ENCODE data around the gene C12orf43. TPM values are rescaled to one million over a fixed set of nuclear protein-coding genes. Genes with fewer than 3 reads are reported as not detected.

Gene C12orf43
- total RNA-seq, 1 experiment from 2014 or later: 14.8 TPM

DNA sequence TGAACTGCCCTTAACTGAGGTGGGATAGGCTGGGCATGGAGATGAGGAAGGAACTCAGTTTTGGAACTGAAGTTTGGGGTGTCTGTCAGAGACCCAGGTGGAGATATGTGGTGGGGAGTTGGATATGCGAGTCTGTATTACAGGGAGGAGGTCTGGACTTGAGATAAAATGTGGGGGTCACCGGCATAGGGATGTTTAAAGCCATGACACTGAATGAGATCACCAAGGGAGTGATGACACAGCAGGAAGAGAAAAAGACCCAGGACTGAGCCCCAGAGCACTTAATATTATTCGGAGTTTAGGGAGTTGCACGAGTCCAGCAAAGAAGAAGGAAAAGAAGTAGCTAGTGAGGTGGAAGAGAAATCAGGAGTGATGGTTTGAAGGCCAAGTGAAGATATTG, 26.8 kb upstream of the C12orf43 start:
- Histone ChIP-seq H3K79me2 (ENCODE audit: low read depth) (no peaks in the 10 kb centered on the region), H3K9me3 (ENCODE audit: insufficient read depth, low read depth) (peaks cover 3% of the 10 kb centered on the region; the same call in 1 of the 2 replicates), H3F3A (ENCODE audit: insufficient read depth, low read depth) (no peaks in the 10 kb centered on the region), H3K9me2 (ENCODE audit: insufficient read depth) (no peaks in the 10 kb centered on the region), H3K4me2 (no peak overlapping the region), H2AFZ (no peak overlapping the region), H4K20me1 (ENCODE audit: insufficient read depth) (no peaks in the 10 kb centered on the region), H3K27me3 (ENCODE audit: insufficient read depth, low read depth) (no peaks in the 10 kb centered on the region), H3K36me3 (ENCODE audit: low read depth) (no peaks in the 10 kb centered on the region), H3K27ac (no peak overlapping the region), H3K4me1 (replicated peaks; ENCODE audit: insufficient read depth) (no peaks in the 10 kb centered on the region), H3K4me3 (no peak overlapping the region)
- BruUV-seq (replicated peaks): no TSS peak
- CTCF ChIA-PET: no interaction called here
- intact Hi-C loops (cut with micrococcal nuclease; ENCODE audit: unreplicated experiment): no loop called here
- TF ChIP-seq, protein P1, sequence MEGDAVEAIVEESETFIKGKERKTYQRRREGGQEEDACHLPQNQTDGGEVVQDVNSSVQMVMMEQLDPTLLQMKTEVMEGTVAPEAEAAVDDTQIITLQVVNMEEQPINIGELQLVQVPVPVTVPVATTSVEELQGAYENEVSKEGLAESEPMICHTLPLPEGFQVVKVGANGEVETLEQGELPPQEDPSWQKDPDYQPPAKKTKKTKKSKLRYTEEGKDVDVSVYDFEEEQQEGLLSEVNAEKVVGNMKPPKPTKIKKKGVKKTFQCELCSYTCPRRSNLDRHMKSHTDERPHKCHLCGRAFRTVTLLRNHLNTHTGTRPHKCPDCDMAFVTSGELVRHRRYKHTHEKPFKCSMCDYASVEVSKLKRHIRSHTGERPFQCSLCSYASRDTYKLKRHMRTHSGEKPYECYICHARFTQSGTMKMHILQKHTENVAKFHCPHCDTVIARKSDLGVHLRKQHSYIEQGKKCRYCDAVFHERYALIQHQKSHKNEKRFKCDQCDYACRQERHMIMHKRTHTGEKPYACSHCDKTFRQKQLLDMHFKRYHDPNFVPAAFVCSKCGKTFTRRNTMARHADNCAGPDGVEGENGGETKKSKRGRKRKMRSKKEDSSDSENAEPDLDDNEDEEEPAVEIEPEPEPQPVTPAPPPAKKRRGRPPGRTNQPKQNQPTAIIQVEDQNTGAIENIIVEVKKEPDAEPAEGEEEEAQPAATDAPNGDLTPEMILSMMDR (conservative IDR thresholded peaks at IDR 0.05): no peak
- no peak for TF ChIP-seq EZH2 (IDR thresholded peaks at IDR 0.05; ENCODE audit: low read depth)
- DNase-seq: no peak
- POLR2A ChIA-PET (ENCODE audit: unreplicated experiment): no interaction called here

DNA sequence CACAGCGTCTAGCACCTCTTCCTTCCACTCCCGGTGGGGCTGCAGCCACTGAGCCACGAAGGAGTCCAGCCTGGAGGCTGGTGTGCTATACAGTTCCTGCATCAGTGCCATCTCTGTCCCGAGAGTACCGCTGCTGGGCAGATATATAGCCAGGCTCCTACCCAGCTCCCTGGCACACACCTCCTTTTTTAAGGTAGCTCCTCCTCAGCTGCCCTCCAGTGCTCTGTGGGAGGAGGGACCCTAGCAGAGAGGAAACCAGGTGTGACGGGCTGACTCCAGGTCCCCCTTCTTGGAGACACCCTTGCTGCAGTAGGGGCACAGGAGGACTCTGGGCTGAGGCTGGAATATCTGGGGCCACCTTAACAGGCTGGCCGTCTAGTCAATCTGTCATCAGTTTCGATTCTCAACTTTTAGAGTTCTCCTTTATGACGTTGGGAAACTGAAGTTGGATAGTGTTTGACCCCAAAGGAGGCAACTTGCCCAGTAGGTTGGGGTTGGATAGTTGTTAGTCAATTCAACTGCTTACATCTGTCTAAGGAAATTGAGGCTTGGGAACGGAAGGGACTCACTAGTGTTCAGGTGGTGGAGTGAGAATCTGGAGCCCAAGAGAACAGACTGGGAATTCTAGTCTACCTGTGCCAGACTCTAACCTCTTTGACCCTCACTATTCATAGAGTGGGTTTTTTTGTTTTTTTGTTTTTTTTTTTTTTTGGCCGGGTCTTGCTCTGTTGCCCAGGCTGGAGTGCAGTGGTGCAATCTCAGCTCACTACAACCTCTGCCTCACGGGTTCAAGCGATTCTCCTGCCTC, 22.8 kb upstream of the C12orf43 start, which contains the start of gene OASL:
OASL (minus strand) TSS at position 386 of the 808 bp plus-strand sequence; CDS start at position 111, 275 bp downstream.
- Histone ChIP-seq H2AFZ (peak within 1 kb of the TSS; percentile 95), H3K27me3 (ENCODE audit: insufficient read depth, low read depth) (no peaks in the 10 kb centered on the region), H3K36me3 (ENCODE audit: low read depth) (no peaks in the 10 kb centered on the region), H3K4me3 (peak within 1 kb of the TSS; percentile 47), H3K9me2 (ENCODE audit: insufficient read depth) (no peaks in the 10 kb centered on the region), H4K20me1 (ENCODE audit: insufficient read depth) (no peaks in the 10 kb centered on the region), H3F3A (ENCODE audit: insufficient read depth, low read depth) (peaks cover 8% of the 10 kb centered on the region), H3K27ac (peak within 1 kb of the TSS; percentile 43; the same call in 1 of the 2 replicates), H3K4me1 (replicated peaks; ENCODE audit: insufficient read depth) (peaks cover 24% of the 10 kb centered on the region), H3K79me2 (ENCODE audit: low read depth) (no peaks in the 10 kb centered on the region), H3K4me2 (peak within 1 kb of the TSS; percentile 86), H3K9me3 (ENCODE audit: insufficient read depth, low read depth) (no peaks in the 10 kb centered on the region)
- intact Hi-C loops (cut with micrococcal nuclease; ENCODE audit: unreplicated experiment): no loop called here
- BruUV-seq (replicated peaks): no TSS peak
- CTCF ChIA-PET: no interaction called here
- TF ChIP-seq, protein P1 (conservative IDR thresholded peaks at IDR 0.05): no peak
- TF ChIP-seq EZH2 (IDR thresholded peaks at IDR 0.05; ENCODE audit: low read depth): no peak
- DNase-seq: peak; percentile 49 to 77
- POLR2A ChIA-PET (ENCODE audit: unreplicated experiment): interaction anchor here (0.5 kb wide), 1 partner anchor 17 kb away, joined by 3 read pairs; no protein-coding TSS in a partner anchor

DNA sequence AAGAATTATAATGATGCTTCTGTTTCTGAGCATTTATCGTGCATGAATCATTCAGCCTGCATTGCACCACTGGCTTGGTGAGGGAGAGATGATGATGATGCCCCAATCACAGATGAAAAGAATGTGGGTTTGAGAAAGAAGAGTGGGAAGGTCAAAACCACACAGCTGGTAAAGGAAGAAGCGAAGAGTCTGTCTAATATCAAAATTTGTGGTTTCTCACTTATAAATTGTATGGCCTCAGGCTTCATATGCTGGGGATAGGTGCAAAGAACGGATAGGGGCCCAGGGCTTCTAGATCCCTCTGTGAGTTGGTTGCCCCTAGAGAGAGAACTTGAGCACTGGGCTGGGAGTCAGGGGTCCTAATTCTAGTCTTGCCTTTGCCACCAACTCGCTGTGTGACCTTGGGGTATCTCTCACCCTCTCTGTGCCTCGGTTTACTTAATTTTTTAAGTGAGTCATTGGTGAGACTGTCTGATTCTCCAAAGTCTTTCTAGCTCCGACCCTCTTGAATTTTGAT, 20.6 kb upstream of the C12orf43 start:
- CTCF ChIA-PET: interaction anchor here (0.6 kb wide), 1 partner anchor 315 kb away, joined by 9 read pairs; the partner anchor contains the start of gene ANAPC5
- BruUV-seq (replicated peaks): no TSS peak

More for the DNA sequence above, 20.6 kb upstream of the C12orf43 start:
- intact Hi-C loops (cut with micrococcal nuclease; ENCODE audit: unreplicated experiment): no loop called here
- no peaks in the 10 kb centered on the region for H4K20me1 ChIP-seq (ENCODE audit: insufficient read depth)
- no peak overlapping the region for H3K27ac ChIP-seq
- no peak overlapping the region for H3K4me3 ChIP-seq
- H2AFZ ChIP-seq: no peak overlapping the region
- H3K36me3 ChIP-seq (ENCODE audit: low read depth): no peaks in the 10 kb centered on the region
- H3K4me2 ChIP-seq: no peak overlapping the region; the same call in 1 of the 2 replicates
- H3K9me3 ChIP-seq (ENCODE audit: insufficient read depth, low read depth): no peaks in the 10 kb centered on the region
- H3F3A ChIP-seq (ENCODE audit: insufficient read depth, low read depth): peaks cover 15% of the 10 kb centered on the region
- H3K79me2 ChIP-seq (ENCODE audit: low read depth): no peaks in the 10 kb centered on the region
- peaks cover 38% of the 10 kb centered on the region for H3K4me1 ChIP-seq (replicated peaks; ENCODE audit: insufficient read depth)
- no peaks in the 10 kb centered on the region for H3K9me2 ChIP-seq (ENCODE audit: insufficient read depth)
- POLR2A ChIA-PET (ENCODE audit: unreplicated experiment): interaction anchor here (0.6 kb wide), 1 partner anchor 40 kb away, joined by 9 read pairs; no protein-coding TSS in a partner anchor
- peak in 1 of 2 experiments; percentile 53 for DNase-seq
- no peaks in the 10 kb centered on the region for H3K27me3 ChIP-seq (ENCODE audit: insufficient read depth, low read depth)
- no peak for TF ChIP-seq EZH2 (IDR thresholded peaks at IDR 0.05; ENCODE audit: low read depth)
- TF ChIP-seq, protein P1 (conservative IDR thresholded peaks at IDR 0.05): no peak
